Fibroblast of the aortic adventitia (primary cell): ENCODE data around the gene CHST4. TPM values are rescaled to one million over a fixed set of nuclear protein-coding genes. Genes with fewer than 3 reads are reported as not detected.
"Not testable (repeated sequence)": the region's sequence is repeated elsewhere in the genome, so short reads cannot be mapped to it uniquely, and the experiment has no call there.

Experiments
- DNase-seq: peaks from one replicate; pipeline ENCODE4 v3.0.0-alpha.2; 2010; ENCODE audit warnings: low read depth
- H3K4me3 ChIP-seq: 2 replicates; pipeline ENCODE4 v1.5.1; 2011; ENCODE audit warnings: low read depth, mild to moderate bottlenecking, control low read depth, low read length, moderate library complexity
- total RNA-seq: library from RNA; depleted of rRNA; stranded (reverse); fragments of >200 nt; gene quantifications from 2 replicates; pipeline ENCODE4 v1.2.3, GENCODE V29; 2012; ENCODE audit warnings: low replicate concordance
- TF ChIP-seq, protein P1 (sequence below): IDR thresholded peaks from 2 replicates; pipeline ENCODE4 v1.5.1; 2011; ENCODE audit warnings: mild to moderate bottlenecking, low read length, control low read depth, inconsistent platforms; ENCODE audit not compliant: insufficient read depth

The CHST4 gene
- total RNA-seq, 1 donor = not detected

GRCh38 chr16:71500964-71501363 lies 25.3 kb upstream of the CHST4 start:
- TF ChIP-seq, protein P1, sequence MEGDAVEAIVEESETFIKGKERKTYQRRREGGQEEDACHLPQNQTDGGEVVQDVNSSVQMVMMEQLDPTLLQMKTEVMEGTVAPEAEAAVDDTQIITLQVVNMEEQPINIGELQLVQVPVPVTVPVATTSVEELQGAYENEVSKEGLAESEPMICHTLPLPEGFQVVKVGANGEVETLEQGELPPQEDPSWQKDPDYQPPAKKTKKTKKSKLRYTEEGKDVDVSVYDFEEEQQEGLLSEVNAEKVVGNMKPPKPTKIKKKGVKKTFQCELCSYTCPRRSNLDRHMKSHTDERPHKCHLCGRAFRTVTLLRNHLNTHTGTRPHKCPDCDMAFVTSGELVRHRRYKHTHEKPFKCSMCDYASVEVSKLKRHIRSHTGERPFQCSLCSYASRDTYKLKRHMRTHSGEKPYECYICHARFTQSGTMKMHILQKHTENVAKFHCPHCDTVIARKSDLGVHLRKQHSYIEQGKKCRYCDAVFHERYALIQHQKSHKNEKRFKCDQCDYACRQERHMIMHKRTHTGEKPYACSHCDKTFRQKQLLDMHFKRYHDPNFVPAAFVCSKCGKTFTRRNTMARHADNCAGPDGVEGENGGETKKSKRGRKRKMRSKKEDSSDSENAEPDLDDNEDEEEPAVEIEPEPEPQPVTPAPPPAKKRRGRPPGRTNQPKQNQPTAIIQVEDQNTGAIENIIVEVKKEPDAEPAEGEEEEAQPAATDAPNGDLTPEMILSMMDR = no peak
- H3K4me3 ChIP-seq = no peak overlapping the region
- DNase-seq = no peak

DNA sequence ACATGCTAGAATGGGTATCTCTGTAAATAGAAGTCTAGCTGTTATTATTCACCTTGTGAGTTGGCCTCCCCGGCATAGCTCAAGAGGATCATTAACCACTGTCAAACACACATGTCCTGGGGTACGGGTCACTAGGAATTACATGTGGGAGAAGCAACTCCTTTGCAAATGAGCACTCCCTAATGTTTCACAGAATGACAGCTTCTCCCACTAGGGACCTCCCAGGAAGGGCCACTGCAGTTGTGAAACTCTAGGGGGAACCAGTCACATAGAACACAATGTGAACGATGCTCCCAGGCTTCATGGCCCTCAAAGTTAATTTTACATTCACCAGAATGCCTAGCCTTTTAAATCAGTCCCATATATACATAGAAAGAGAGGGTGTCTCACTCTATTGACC lies 24.7 kb upstream of the CHST4 start:
- TF ChIP-seq, protein P1 = no peak
- H3K4me3 ChIP-seq = no peak overlapping the region
- no peak for DNase-seq

GRCh38 chr16:71504051-71504450 lies 22.2 kb upstream of the CHST4 start:
- not testable (repeated sequence) for H3K4me3 ChIP-seq, DNase-seq

DNA sequence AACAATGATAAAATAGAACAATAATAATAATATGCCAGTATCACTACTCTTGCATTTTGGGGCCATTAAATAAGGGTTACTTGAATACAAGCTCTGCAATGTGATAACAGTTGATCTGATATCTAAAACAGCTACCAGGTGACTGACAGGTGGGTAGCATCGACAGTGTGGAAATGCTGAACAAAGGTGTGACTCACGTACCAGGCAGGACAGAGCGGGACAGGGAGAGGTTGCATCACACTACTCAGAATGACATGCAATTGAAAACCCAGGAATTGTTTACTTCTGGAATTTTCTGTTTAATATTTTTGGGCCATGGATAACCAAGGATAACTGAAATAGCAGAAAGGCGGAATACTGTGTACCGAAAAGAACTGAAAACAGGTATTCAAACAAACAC lies 21.3 kb upstream of the CHST4 start:
- no peak overlapping the region for H3K4me3 ChIP-seq
- TF ChIP-seq, protein P1 = no peak
- DNase-seq = no peak

- TF ChIP-seq, protein P1 = no peak
Measured at GRCh38 chr16:71507061-71507460, 19.2 kb upstream of the CHST4 start.

DNA sequence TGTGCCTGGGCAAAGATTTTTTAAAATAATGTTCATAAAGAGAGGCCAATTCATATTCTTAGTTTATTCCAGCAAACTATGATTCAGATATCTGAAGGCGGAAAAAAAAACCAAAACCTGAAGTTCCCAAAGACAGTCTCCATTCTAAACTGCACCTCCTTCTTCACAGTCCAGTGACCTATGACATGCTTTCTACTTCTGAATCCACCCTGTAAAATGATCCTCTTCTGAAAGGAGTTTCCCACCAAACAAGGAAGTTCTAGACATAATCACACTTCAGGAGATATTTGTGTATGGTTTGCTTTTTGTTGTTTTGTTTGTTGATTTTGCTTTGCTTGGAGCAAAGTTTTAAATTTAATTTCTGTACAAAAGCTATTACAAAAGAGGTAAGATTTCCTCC lies 12.9 kb upstream of the CHST4 start:
- TF ChIP-seq, protein P1 = no peak
- H3K4me3 ChIP-seq = no peak overlapping the region
- DNase-seq = no peak

More at GRCh38 chr16:71507061-71507460, 19.2 kb upstream of the CHST4 start:
- no peak for DNase-seq
- no peak overlapping the region for H3K4me3 ChIP-seq

- no peak overlapping the region for H3K4me3 ChIP-seq
- DNase-seq = no peak
- TF ChIP-seq, protein P1 = no peak
Measured at GRCh38 chr16:71514476-71514875, 11.8 kb upstream of the CHST4 start.
